HepG2 (cell line): ENCODE results near the gene TMCC1. TPM values are rescaled to one million over a fixed set of nuclear protein-coding genes. Genes with fewer than 3 reads are reported as not detected.
A peak's percentile ranks its signal among the peaks of the same experiment; 100 is the strongest.

Experiments
- CCDC6 ChIP-seq: sonication (generic); formaldehyde crosslinking; IDR thresholded peaks from 2 replicates; pipeline ENCODE4 v1.8.1; 2022; ENCODE audit warnings: mild to moderate bottlenecking, missing genetic modification reagents, moderate library complexity
- DPF2 ChIP-seq: sonication (generic); formaldehyde crosslinking; IDR thresholded peaks from 2 replicates; pipeline ENCODE4 v1.4.0; 2020; ENCODE audit warnings: mild to moderate bottlenecking, low read depth, missing genetic modification reagents, borderline replicate concordance
- FOXO4 ChIP-seq: sonication (generic); formaldehyde crosslinking; conservative IDR thresholded peaks from 2 replicates; pipeline ENCODE4 v1.8.1; 2023; ENCODE audit warnings: missing genetic modification reagents
- JUNB ChIP-seq: sonication (generic); formaldehyde crosslinking; IDR thresholded peaks from 2 replicates; pipeline ENCODE4 v1.8.0; 2022; ENCODE audit warnings: missing genetic modification reagents, mild to moderate bottlenecking, borderline replicate concordance
- KLF15 ChIP-seq: sonication (generic); formaldehyde crosslinking; IDR thresholded peaks from 2 replicates; pipeline ENCODE4 v1.8.1; 2023; ENCODE audit warnings: borderline replicate concordance, mild to moderate bottlenecking, inconsistent platforms, missing genetic modification reagents, mixed read lengths
- MLXIP ChIP-seq: sonication (generic); formaldehyde crosslinking; IDR thresholded peaks from 2 replicates; pipeline ENCODE4 v1.9.0; 2021; ENCODE audit warnings: missing genetic modification reagents, borderline replicate concordance
- RFXANK ChIP-seq: IDR thresholded peaks from 2 replicates; pipeline ENCODE4 v1.6.1; 2016
- SKI ChIP-seq: fragments of 450-650 bp; IDR thresholded peaks from one replicate; pipeline ENCODE4 v1.6.1; 2018; ENCODE audit warnings: mild to moderate bottlenecking; ENCODE audit not compliant: partially characterized antibody
- SP4 ChIP-seq: sonication (generic); formaldehyde crosslinking; IDR thresholded peaks from 2 replicates; pipeline ENCODE4 v1.8.1; 2023; ENCODE audit warnings: mild to moderate bottlenecking, missing genetic modification reagents
- SPEN ChIP-seq: sonication (generic); formaldehyde crosslinking; IDR thresholded peaks from 2 replicates; pipeline ENCODE4 v1.5.1; 2020; ENCODE audit warnings: low read depth, mild to moderate bottlenecking, missing genetic modification reagents
- ZGPAT ChIP-seq: IDR thresholded peaks from 2 replicates; pipeline ENCODE4 v1.6.1; 2016; ENCODE audit warnings: mild to moderate bottlenecking
- ZNF10 ChIP-seq: sonication (generic); formaldehyde crosslinking; IDR thresholded peaks from 2 replicates; pipeline ENCODE4 v1.4.0; 2020; ENCODE audit warnings: mild to moderate bottlenecking, low read depth, missing genetic modification reagents, borderline replicate concordance
- ZNF576 ChIP-seq: sonication (generic); formaldehyde crosslinking; IDR thresholded peaks from 2 replicates; pipeline ENCODE4 v1.4.0; 2020; ENCODE audit warnings: mild to moderate bottlenecking, missing genetic modification reagents
- ZNF678 ChIP-seq: sonication (generic); formaldehyde crosslinking; IDR thresholded peaks from 2 replicates; pipeline ENCODE4 v1.4.0; 2020; ENCODE audit warnings: mild to moderate bottlenecking, missing genetic modification reagents
- ZNF784 ChIP-seq: sonication (generic); formaldehyde crosslinking; IDR thresholded peaks from 2 replicates; pipeline ENCODE4 v1.5.1; 2020; ENCODE audit warnings: missing genetic modification reagents, mild to moderate bottlenecking, borderline replicate concordance
- ZNF878 ChIP-seq: sonication (generic); formaldehyde crosslinking; IDR thresholded peaks from 2 replicates; pipeline ENCODE4 v1.8.1; 2023; ENCODE audit warnings: mild to moderate bottlenecking, missing genetic modification reagents, moderate library complexity
- polyA plus RNA-seq, 8 experiments: library from polyadenylated mRNA; depleted of rRNA in 3 of 8; stranded (reverse) in 7 of 8; unstranded in 1 of 8; fragments of >200 nt; fragmentation: Illumina TruSeq in 4 of 8; extraction: Trizol in 4 of 8; gene quantifications; 2 replicates each; pipeline versions ENCODE4 v1.2.1 to v1.2.3, GENCODE V29; 2011 to 2016; ENCODE audit warnings: low read depth in 4 of 8, missing spikeins in 1 of 8, mixed read lengths in 1 of 8; ENCODE audit not compliant: insufficient read depth in 1 of 8
- total RNA-seq, 5 experiments: library from RNA; depleted of rRNA; stranded (reverse); fragments of >200 nt; fragmentation: Illumina TruSeq; extraction: Trizol; gene quantifications; 2 replicates each; pipeline ENCODE4 v1.2.3, GENCODE V29; 2016; ENCODE audit warnings: low read depth in 1 of 5
- TF ChIP-seq, protein P1 (sequence below): sonication (generic); formaldehyde crosslinking; IDR thresholded peaks from 2 replicates; pipeline ENCODE4 v1.5.0; 2020; ENCODE audit warnings: mild to moderate bottlenecking, missing genetic modification reagents, moderate library complexity
- TF ChIP-seq, protein P2 (sequence below): sonication (generic); formaldehyde crosslinking; IDR thresholded peaks from 2 replicates; pipeline ENCODE4 v1.8.1; 2023; ENCODE audit warnings: mild to moderate bottlenecking, moderate library complexity, missing genetic modification reagents

TMCC1 gene
- total and polyA plus RNA-seq, 2 of the 13 experiments (the other 11 are each of a cell fraction or from before 2014, with no cell fraction given), result 12.1 to 264 TPM

DNA sequence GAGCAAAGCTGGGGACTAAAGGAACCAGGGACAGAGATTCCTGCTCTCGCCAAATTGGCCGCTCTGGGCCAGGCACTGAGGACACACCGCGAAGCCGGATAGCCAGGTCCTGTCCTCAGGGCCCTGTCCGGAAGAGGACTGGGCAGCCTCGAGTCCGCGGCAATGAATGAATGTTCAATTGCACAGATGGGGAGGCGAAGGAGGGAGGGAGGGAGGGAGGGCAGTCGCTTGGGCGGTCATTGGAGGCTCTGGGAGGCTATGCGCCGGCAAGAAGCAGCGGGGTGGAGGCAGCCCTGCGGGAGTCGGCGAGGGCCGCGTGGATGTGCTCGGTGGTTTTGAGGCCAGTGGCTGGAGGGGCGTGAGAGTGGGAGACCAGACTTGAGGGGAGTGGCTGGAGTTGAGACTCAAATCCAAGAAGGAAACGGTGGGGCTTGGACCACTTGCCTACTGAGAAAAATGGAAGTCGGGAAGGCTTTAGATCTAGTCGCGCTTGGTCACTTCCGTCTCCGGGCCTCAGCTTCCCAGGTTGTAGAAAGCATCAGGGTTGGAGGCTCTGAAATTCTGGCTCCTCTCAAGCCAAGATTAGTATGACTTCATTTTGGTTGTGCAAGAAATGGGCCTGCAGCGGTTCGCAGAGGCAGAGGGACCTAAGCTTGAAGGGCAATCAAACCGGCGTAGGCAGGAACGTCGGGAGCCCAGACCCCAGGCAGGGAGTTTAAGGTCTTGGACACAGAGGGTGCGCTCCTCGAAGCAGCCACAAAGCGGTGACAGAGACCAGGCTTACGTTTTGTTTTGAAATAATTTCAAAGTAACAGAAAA, 266.0 kb downstream of the TMCC1 start (continued):
- no peak for TF ChIP-seq MLXIP (CRISPR knock-in tag)
- no peak; the same call in 1 of the 2 replicates for TF ChIP-seq ZNF784
- TF ChIP-seq JUNB, result no peak
- TF ChIP-seq ZGPAT, result no peak
- no peak for TF ChIP-seq ZNF10
- TF ChIP-seq, protein P1, sequence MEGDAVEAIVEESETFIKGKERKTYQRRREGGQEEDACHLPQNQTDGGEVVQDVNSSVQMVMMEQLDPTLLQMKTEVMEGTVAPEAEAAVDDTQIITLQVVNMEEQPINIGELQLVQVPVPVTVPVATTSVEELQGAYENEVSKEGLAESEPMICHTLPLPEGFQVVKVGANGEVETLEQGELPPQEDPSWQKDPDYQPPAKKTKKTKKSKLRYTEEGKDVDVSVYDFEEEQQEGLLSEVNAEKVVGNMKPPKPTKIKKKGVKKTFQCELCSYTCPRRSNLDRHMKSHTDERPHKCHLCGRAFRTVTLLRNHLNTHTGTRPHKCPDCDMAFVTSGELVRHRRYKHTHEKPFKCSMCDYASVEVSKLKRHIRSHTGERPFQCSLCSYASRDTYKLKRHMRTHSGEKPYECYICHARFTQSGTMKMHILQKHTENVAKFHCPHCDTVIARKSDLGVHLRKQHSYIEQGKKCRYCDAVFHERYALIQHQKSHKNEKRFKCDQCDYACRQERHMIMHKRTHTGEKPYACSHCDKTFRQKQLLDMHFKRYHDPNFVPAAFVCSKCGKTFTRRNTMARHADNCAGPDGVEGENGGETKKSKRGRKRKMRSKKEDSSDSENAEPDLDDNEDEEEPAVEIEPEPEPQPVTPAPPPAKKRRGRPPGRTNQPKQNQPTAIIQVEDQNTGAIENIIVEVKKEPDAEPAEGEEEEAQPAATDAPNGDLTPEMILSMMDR (CRISPR knock-in tag), result peak; percentile 87
- 0 out of 2 replicates have a peak, but pooled peaks have one; percentile 40 for TF ChIP-seq FOXO4
- TF ChIP-seq, protein P2, sequence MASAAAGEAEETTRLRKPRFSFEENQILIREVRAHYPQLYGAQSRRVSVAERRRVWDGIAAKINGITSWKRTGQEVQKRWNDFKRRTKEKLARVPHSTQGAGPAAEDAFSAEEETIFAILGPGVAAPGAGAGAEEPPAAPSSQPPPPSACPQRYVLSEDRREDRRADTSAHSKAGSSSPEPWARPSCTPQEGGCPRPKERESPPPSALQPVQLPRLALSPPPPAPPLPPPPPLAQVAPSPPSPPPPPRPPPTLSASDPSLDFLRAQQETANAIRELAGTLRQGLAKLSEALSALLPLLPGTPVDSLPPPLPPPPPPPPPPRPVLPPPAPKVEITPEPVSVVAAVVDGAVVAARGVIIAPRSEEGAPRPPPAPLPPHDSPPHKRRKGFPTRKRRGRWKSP (CRISPR knock-in tag), result peak; percentile 24; the same call in 1 of the 2 replicates
- TF ChIP-seq KLF15 (CRISPR knock-in tag), result no peak
- TF ChIP-seq SKI, result no peak
- TF ChIP-seq ZNF576 (CRISPR knock-in tag), result no peak
- TF ChIP-seq RFXANK (CRISPR knock-in tag), result no peak
- TF ChIP-seq ZNF878 (CRISPR knock-in tag), result no peak
- 0 out of 2 replicates have a peak, but pooled peaks have one; percentile 35 for TF ChIP-seq SPEN (CRISPR knock-in tag)
- no peak for TF ChIP-seq DPF2 (CRISPR knock-in tag)
- TF ChIP-seq SP4, result no peak; the same call in 1 of the 2 replicates
- TF ChIP-seq ZNF678, result no peak
- no peak for TF ChIP-seq CCDC6 (CRISPR knock-in tag)
